HG03575 (cell line): ENCODE data around the gene CDKN2B-AS1.

Source experiments
- ATAC-seq: cut with Tn5 transposase; IDR thresholded peaks from one replicate; pipeline ENCODE4 v1.9.1; 2021; ENCODE audit not compliant: unreplicated experiment, insufficient number of reproducible peaks, low FRiP score; ENCODE audit errors: extremely low read depth

The CDKN2B-AS1 gene

GRCh38 chr9:22107202-22108045 is 112.8 kb downstream of the CDKN2B-AS1 start:
- ATAC-seq, result no peak

GRCh38 chr9:22108581-22109370 is 114.2 kb downstream of the CDKN2B-AS1 start:
- no peak for ATAC-seq

GRCh38 chr9:22111176-22111953 is 116.8 kb downstream of the CDKN2B-AS1 start:
- no peak for ATAC-seq

GRCh38 chr9:22111954-22112247 is 117.3 kb downstream of the CDKN2B-AS1 start:
- no peak for ATAC-seq

- no peak for ATAC-seq
These were observed 118.6 kb downstream of the CDKN2B-AS1 start for GRCh38 chr9:22112870-22113821.

- no peak for ATAC-seq
These were observed 120.4 kb downstream of the CDKN2B-AS1 start for GRCh38 chr9:22114956-22115355.

GRCh38 chr9:22116758-22117157 is 122.2 kb downstream of the CDKN2B-AS1 start:
- ATAC-seq, result no peak

- ATAC-seq, result no peak
These were observed 123.2 kb downstream of the CDKN2B-AS1 start for GRCh38 chr9:22117511-22118384.

GRCh38 chr9:22118810-22119521 is 124.4 kb downstream of the CDKN2B-AS1 start:
- no peak for ATAC-seq

- ATAC-seq, result no peak
These were observed 125.0 kb downstream of the CDKN2B-AS1 start for GRCh38 chr9:22119522-22120158.

- ATAC-seq, result no peak
These were observed 125.6 kb downstream of the CDKN2B-AS1 start for GRCh38 chr9:22120159-22120549.

- ATAC-seq, result no peak
These were observed 126.0 kb downstream of the CDKN2B-AS1 start for GRCh38 chr9:22120595-22120994.

GRCh38 chr9:22124263-22125011 is 129.8 kb downstream of the CDKN2B-AS1 start:
- ATAC-seq, result no peak

- ATAC-seq, result no peak
These were observed 134.5 kb downstream of the CDKN2B-AS1 start for GRCh38 chr9:22129133-22129532.

GRCh38 chr9:22129633-22130032 is 135.0 kb downstream of the CDKN2B-AS1 start:
- no peak for ATAC-seq

- no peak for ATAC-seq
These were observed 137.2 kb downstream of the CDKN2B-AS1 start for GRCh38 chr9:22131817-22132216.
